HG02642 (cell line): Measurements from ENCODE around the gene HDGF.
A peak's percentile ranks its signal among the peaks of the same experiment; 100 is the strongest.

Experiments used
- ATAC-seq: cut with Tn5 transposase; IDR thresholded peaks from one replicate; pipeline ENCODE4 v1.9.1; 2021; ENCODE audit warnings: mild to moderate bottlenecking; ENCODE audit not compliant: unreplicated experiment, poor library complexity

The HDGF gene

DNA sequence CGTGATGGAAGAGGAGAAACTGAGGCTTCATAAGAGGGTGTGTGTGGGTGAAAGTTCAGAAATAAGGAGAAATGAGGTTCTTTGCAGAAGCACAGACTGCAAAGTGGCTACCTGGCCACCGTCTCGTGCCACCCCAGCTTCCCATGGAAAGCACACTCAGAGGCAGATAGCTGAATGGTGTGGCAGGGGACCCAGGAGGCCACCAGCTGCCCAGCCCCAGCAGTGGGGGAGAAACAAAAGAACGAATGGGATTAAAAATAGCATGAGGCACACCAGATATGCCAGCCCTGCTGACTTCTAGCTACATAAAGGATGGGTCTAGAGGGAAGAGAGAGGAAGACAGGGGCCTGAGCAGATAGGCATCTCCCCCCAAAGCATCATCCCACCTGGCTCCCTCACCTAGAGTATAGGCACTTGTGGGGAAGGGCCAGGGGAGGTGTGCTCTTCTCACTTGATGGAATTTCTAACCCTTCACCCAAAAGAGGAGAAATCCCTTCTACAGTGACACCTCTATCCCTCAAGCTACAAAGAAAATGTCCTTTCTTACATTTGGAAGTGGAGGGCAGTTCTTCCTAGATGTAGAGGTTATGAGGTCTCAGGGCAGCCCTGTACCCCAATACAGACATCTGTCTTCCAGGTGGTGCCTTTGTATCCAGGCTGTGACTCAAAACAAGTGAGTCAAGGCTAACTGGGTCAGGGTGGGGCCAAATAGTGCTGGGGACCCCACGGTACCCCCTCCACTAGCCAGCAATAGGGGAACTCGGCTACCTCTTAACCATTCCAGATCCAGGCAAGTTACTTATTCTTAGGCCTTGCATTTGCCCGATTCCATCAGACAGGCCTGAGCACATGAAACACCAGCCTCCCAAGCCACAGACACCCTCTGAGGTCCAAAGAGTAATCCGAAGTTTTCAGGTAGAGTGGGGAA lies 3.5 kb downstream of the HDGF start:
- no peak for ATAC-seq

DNA sequence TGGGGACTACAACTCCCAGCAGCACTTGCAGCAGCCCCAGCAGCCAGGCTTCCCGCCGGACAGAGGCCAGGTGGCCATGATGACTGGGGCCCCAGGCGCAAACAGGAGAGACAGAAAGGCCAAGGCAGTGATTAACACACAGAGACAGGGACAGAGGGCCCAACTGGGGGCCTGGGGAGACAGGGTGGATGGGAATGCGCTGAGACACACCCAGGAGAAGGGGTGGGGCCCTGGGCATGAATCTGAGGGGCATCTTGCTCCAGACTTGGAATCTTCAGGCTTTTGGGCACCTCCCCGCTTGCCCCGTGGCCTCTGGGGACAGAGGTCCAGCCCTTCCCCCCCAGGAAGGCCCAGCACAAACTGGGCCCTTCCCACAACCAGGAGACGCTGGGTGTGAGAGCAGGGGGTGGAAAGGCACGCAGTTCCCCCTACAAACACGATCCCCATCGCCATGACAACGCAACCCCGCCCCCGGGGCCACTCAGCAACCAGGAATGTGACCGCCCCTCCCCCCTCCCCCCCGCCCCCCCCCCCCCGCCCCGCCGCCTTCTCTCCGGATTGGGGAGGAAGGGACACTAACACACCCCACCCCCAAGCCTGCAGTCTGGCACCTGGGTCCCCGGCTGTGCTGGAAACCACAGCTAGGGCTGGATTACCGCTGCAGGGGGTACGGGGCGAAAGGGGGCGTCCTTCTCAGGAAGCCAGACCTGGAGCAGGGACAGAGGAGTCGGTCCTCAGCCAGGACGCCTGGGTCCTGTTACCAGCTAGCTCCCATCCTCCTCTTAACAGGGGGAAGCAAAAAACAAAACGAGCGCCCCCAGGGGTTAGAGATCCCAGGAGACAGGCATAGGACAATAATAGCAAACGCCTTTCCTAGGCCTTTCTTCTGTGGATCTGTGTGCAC lies 4.5 kb downstream of the HDGF start:
- ATAC-seq = no peak

GRCh38 chr1:156746406-156746727 lies 5.1 kb downstream of the HDGF start:
- no peak for ATAC-seq

DNA sequence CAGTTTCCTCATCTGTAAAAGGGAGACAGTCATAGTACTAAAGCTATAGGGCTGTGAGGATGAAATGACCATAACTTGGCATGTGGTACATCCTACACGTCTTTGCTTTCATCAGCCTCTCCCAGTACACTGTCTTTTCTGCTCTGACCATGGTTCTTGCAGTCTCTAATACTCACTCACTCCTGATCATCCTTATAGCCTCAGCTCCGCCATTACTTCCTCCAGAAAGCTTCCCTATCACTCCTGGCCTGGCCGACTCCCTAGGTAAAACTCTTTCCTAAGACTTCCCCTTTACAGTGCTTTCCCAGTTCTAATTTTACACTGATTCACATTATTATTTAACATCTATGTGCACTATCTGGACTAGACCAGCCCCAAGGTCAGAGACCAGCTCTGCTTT lies 5.6 kb downstream of the HDGF start:
- no peak for ATAC-seq

- no peak for ATAC-seq
Observed at GRCh38 chr1:156744786-156745419, 6.6 kb downstream of the HDGF start.

GRCh38 chr1:156744344-156744743 lies 7.1 kb downstream of the HDGF start:
- no peak for ATAC-seq

- no peak for ATAC-seq
Observed at GRCh38 chr1:156743367-156744302, 7.8 kb downstream of the HDGF start.

DNA sequence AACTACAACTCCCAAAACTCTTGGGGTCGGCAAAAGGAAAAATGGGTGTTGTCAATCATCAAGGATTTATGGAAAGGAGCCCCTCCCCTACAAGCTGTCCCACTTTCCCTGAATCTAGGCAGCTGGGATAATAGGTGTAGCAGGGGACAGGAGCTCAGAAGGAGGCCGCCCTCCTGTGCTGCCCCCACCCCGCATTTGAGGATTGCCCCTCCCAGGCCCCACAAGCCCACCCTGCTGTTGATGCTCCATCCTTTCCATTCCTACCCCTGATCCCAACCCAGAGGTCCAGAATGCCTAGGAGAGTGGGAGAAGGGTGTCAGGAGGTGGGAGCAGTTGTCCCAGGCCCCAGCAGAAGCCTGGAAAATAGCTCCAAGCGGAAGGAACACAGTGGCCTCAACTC lies 8.7 kb downstream of the HDGF start:
- no peak for ATAC-seq

DNA sequence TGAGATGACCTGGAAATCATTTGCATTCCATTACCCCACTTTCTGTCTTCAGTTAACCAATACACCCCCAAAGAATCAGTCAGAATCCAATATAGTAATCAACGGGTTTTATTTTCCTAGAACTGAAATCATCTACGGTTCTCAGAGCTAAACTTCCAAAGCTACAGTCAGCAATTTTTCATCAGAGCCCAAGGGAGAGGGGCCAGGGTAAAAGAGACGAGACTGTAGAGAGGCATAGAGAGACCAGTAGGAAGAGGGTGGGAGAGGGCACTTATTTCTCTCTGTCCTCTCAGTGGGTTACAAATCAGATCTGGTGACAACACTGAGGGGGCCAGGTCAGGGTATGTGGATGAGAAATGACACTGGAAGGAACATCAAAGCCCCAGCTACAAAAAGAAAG lies 9.5 kb downstream of the HDGF start:
- ATAC-seq = no peak

GRCh38 chr1:156741481-156741983 lies 9.9 kb downstream of the HDGF start:
- ATAC-seq = no peak

GRCh38 chr1:156740741-156741480 lies 10.6 kb downstream of the HDGF start, which contains the start of gene MRPL24:
Gene MRPL24, minus strand, starts transcription at chr1:156741088. Its CDS starts 2,384 bp downstream, at chr1:156738704.
- ATAC-seq = peak; percentile 87

DNA sequence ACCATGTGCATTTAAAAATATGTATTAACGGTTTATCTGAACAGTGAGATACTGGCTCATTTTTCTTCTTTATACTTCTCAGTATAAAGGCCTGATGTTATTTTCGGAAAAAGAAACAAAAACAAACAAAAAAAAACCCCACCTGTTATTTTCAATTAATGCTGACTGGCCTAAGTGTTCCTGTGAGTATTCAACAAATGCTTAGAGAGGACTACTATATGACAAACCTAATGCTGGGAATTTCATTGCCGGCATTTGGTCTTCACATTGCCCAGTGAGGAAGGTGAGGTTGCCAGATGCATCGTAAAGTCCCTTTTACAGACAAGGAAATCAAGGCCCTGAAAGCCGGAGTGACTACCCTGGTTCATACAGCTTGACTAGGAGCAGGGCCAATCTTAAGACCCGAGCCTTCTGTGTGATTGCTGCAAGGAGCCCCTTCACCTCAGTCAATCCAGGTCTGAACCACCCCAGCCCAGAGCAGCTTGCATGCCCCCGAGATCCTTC lies 11.2 kb downstream of the HDGF start:
- ATAC-seq = no peak

DNA sequence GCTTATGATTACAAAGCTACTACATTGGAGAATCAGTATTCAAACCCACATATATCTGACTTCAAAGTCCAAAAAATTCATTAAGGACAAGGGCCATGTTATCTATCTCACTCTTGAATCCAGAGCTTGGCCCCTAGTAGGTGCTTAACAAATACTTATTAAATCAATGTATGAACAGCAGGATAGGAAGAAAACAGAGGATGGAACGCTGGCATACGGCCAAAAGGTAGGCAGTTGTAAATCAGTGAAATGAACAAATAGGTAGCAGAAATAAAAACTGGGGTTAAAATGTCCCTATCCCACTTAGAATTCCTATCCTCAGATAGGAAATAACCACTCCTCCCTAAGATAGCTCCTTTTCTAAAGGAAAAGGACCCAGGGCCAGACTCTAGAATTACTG lies 12.6 kb downstream of the HDGF start:
- no peak for ATAC-seq

DNA sequence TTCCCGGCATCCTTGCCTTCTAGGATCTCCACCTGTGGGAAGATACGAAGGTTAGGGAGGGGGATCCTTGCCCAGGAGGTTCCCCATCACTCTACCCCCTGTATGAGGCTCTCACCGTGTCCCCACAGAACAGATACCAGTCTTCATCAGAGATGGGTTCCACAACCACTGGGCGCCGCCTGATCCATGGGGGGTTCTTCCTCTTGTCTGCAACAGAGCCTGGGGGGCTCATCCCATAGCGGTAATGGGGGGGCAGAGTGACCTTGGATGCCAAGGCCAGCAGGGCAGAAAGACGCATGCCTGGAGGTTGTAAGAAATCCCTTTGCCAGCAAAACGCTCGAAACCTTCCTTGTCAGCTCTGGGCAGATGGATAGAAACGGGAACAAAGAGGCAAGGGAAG lies 13.1 kb downstream of the HDGF start:
- no peak for ATAC-seq

GRCh38 chr1:156733989-156734584 lies 17.4 kb downstream of the HDGF start:
- no peak for ATAC-seq

DNA sequence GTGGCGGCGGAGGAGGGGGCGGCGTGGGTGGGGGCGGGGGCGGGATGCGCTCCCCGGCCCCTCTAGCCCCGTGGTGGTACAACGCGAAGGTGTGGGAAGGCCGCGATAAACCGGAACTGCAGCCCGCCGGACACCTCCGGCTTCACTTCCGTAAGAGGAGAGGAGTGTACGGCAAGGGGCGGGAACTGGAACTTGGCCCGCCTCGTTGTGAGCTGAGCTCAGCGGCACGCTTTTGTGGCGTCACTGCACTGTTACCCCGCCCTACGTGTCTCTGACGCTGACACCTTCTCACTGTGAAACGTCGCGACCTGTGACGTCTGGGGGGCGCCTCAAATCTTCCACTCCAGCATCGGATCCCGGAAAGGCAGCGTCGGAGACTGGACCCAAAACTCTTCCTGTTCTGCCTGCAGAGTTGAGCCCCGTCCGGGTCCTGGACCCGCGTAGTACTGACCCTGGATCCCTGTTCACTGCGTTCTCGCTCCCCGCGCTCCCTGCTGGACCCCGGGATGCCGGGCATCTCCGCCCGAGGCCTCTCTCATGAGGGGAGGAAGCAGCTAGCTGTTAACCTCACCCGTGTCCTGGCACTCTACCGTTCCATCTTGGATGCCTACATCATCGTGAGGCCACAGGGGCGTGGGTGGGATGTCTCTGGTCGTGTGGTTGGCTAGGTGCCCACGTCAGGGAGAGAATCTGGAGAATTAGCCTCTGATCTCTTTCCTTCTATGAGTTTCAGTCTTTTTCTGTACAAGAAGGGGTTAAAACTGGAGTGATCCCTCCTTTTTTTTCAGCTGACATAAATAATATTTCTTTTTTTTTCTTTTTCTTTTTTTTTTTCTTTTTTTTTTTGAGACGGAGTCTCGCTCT lies 22.6 kb downstream of the HDGF start, which contains the start of gene ISG20L2:
Gene ISG20L2, minus strand, starts transcription at position 168 of the 864 bp plus-strand sequence. CDS start 1,114 bp downstream, outside the sequence.
- peak; percentile 89 for ATAC-seq

GRCh38 chr1:156727926-156728598 lies 23.4 kb downstream of the HDGF start, which contains the start of gene METTL25B:
Gene METTL25B, plus strand, starts transcription at chr1:156728469. Its CDS starts 636 bp downstream, at chr1:156729105.
- peak; percentile 64 for ATAC-seq
